ENCODE data around the gene DYNC1I1. TPM values are rescaled to one million over a fixed set of nuclear protein-coding genes. Genes with fewer than 3 reads are reported as not detected.
"Not testable (repeated sequence)": the region's sequence is repeated elsewhere in the genome, so short reads cannot be mapped to it uniquely, and the experiment has no call there.

Gene DYNC1I1
- total and polyA plus RNA-seq, 8 donors: 1.6 to 16.0 (median 9.6) TPM

GRCh38 chr7:95927756-95928155 is 155.4 kb downstream of the DYNC1I1 start:
- H3K4me1 ChIP-seq: no peaks in the 10 kb centered on the region
- no peaks in the 10 kb centered on the region for H3K27me3 ChIP-seq
- no peaks in the 10 kb centered on the region for H3K9me3 ChIP-seq
- intact Hi-C loops (cut with DNase I): no loop called here
- H3K36me3 ChIP-seq: no peaks in the 10 kb centered on the region
- TF ChIP-seq, protein P1, sequence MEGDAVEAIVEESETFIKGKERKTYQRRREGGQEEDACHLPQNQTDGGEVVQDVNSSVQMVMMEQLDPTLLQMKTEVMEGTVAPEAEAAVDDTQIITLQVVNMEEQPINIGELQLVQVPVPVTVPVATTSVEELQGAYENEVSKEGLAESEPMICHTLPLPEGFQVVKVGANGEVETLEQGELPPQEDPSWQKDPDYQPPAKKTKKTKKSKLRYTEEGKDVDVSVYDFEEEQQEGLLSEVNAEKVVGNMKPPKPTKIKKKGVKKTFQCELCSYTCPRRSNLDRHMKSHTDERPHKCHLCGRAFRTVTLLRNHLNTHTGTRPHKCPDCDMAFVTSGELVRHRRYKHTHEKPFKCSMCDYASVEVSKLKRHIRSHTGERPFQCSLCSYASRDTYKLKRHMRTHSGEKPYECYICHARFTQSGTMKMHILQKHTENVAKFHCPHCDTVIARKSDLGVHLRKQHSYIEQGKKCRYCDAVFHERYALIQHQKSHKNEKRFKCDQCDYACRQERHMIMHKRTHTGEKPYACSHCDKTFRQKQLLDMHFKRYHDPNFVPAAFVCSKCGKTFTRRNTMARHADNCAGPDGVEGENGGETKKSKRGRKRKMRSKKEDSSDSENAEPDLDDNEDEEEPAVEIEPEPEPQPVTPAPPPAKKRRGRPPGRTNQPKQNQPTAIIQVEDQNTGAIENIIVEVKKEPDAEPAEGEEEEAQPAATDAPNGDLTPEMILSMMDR (IDR thresholded peaks at IDR 0.05): no peak
- DNase-seq (no peak), ATAC-seq (no peak)
- H3K27ac ChIP-seq: no peak overlapping the region
- no peak overlapping the region for H3K4me3 ChIP-seq

- no peaks in the 10 kb centered on the region for H3K9me3 ChIP-seq
- H3K27ac ChIP-seq: no peak overlapping the region
- intact Hi-C loops (cut with DNase I): no loop called here
- no peaks in the 10 kb centered on the region for H3K36me3 ChIP-seq
- H3K27me3 ChIP-seq: no peaks in the 10 kb centered on the region
- no peak for DNase-seq
- TF ChIP-seq, protein P1 (IDR thresholded peaks at IDR 0.05): no peak
- no peak for ATAC-seq
- no peaks in the 10 kb centered on the region for H3K4me1 ChIP-seq
- H3K4me3 ChIP-seq: no peak overlapping the region
Measured at GRCh38 chr7:95929710-95930280, 157.4 kb downstream of the DYNC1I1 start.

- H3K36me3 ChIP-seq: no peaks in the 10 kb centered on the region
- ATAC-seq: no peak
Measured at GRCh38 chr7:95931460-95932232, 159.3 kb downstream of the DYNC1I1 start.

DNA sequence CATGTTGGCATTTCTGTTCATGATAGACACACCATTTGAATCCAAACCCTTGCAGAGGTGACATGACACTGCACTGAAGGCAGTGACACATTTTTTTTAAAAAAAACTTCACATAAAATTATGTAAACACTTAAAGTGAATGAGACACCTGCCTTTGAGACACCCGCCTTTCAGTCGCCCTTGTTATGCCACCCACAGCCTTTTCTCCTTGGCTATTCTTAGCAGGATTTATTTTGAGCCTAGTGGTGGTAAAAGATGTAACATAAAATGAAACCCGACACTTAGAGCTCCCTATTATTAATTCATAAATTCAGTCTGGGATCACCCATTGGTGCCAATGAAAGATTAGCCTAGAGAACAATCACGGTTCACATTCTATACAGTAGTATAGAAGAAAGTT is 161.3 kb downstream of the DYNC1I1 start:
- no peaks in the 10 kb centered on the region for H3K27me3 ChIP-seq
- H3K9me3 ChIP-seq: no peaks in the 10 kb centered on the region
- no peaks in the 10 kb centered on the region for H3K4me1 ChIP-seq
- no peak for ATAC-seq
- DNase-seq: no peak
- no peak overlapping the region for H3K27ac ChIP-seq
- no peaks in the 10 kb centered on the region for H3K36me3 ChIP-seq
- no peak overlapping the region for H3K4me3 ChIP-seq
- TF ChIP-seq, protein P1 (IDR thresholded peaks at IDR 0.05): no peak
- intact Hi-C loops (cut with DNase I): no loop called here

More at GRCh38 chr7:95931460-95932232, 159.3 kb downstream of the DYNC1I1 start:
- H3K4me3 ChIP-seq: no peak overlapping the region
- H3K27me3 ChIP-seq: no peaks in the 10 kb centered on the region
- no peak for DNase-seq
- H3K9me3 ChIP-seq: no peaks in the 10 kb centered on the region
- intact Hi-C loops (cut with DNase I): no loop called here
- H3K27ac ChIP-seq: no peak overlapping the region
- no peaks in the 10 kb centered on the region for H3K4me1 ChIP-seq
- TF ChIP-seq, protein P1 (IDR thresholded peaks at IDR 0.05): no peak

DNA sequence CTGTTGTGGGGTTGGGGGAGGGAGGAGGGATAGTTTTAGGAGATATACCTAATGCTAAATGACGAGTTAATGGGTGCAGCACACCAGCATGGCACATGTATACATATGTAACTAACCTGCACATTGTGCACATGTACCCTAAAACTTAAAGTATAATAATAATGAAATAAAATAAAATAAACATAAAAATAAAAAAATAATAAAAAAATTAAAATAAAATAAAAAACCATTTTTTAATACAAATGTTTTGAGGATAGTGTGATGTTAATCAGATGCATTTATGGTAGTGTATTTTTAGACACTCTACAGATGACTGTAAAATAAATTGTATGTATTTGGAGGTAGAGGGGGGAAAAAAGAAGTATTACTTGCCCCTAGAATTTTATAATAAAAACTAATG is 172.5 kb downstream of the DYNC1I1 start:
- H3K27ac ChIP-seq; intact Hi-C loops (cut with DNase I); H3K36me3 ChIP-seq; H3K9me3 ChIP-seq; ATAC-seq; DNase-seq; H3K4me3 ChIP-seq; H3K4me1 ChIP-seq; H3K27me3 ChIP-seq: not testable (repeated sequence)
